ENCODE results near the gene SLC25A21.

Gene SLC25A21

DNA sequence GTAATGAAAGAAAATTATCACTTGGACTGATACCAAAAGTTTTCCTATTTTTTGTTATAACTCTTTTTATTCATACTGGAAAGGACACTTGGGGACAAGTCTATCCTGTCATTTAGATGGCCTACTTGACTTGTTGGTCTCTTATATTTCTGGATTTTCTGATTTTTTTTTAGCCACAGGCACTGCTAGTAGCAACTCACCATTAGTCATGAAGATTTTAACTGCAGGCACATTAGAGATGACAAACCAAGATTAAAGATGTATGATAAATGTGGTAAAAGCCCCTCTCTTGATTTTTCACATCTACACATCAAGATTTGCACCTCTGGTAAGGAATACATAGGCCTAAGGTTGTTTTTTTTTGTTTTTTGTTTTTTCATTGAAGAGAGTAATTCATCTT, 217.0 kb downstream of the SLC25A21 start:
- TF ChIP-seq, protein P1, sequence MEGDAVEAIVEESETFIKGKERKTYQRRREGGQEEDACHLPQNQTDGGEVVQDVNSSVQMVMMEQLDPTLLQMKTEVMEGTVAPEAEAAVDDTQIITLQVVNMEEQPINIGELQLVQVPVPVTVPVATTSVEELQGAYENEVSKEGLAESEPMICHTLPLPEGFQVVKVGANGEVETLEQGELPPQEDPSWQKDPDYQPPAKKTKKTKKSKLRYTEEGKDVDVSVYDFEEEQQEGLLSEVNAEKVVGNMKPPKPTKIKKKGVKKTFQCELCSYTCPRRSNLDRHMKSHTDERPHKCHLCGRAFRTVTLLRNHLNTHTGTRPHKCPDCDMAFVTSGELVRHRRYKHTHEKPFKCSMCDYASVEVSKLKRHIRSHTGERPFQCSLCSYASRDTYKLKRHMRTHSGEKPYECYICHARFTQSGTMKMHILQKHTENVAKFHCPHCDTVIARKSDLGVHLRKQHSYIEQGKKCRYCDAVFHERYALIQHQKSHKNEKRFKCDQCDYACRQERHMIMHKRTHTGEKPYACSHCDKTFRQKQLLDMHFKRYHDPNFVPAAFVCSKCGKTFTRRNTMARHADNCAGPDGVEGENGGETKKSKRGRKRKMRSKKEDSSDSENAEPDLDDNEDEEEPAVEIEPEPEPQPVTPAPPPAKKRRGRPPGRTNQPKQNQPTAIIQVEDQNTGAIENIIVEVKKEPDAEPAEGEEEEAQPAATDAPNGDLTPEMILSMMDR (IDR thresholded peaks at IDR 0.05; ENCODE audit: low read depth, low read length, missing control alignments): no peak
- no peak for DNase-seq (ENCODE audit: low read depth)
- no peak overlapping the region for H3K4me3 ChIP-seq (ENCODE audit: low read depth, low read length)

DNA sequence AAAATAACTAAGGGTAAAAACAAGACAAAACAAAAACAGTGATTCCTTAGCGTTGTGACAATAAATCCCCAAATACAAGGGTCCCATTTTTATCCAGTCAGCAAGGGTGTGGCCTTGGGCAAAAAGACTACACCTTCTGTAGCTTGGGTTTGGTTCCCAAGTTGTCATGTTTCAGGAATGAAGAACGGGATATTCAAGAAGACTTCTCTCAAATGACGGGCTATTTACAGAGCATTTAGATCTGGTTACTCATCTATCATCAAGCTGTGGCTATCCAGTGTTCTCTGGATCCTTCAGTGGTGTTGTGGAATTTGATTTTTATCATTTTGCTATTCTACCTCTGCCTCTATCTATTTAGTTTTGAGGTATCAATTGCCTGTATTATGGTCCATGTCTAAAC, 219.7 kb downstream of the SLC25A21 start:
- no peak overlapping the region for H3K4me3 ChIP-seq (ENCODE audit: low read depth, low read length)
- DNase-seq (ENCODE audit: low read depth): no peak
- TF ChIP-seq, protein P1 (IDR thresholded peaks at IDR 0.05; ENCODE audit: low read depth, low read length, missing control alignments): no peak

DNA sequence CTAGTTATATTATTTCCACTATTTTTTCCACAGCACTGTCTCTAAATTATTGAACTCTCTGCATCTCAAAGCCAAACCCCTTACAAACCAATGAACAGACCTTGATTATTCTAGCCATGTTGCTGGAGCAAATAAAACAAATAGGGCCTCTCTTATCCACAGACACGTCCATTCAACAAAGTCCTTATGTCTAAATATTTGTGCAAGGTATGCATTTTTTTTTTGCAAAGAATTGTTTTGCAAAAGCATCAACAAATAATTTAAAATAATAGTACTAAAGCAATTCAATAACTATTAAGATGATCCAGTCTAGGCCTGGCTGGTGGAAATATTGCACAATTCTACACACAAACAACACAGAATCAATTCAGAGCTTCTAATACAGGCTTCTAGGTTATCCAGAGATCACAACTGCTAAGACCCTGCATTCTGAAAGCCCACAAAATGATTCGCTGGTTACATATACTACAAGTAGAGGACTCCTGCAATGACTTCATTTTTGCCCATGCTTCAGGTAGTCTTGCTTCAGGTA, 221.0 kb downstream of the SLC25A21 start:
- no peak overlapping the region for H3K4me3 ChIP-seq (ENCODE audit: low read depth, low read length)
- DNase-seq (ENCODE audit: low read depth): no peak
- TF ChIP-seq, protein P1 (IDR thresholded peaks at IDR 0.05; ENCODE audit: low read depth, low read length, missing control alignments): no peak

DNA sequence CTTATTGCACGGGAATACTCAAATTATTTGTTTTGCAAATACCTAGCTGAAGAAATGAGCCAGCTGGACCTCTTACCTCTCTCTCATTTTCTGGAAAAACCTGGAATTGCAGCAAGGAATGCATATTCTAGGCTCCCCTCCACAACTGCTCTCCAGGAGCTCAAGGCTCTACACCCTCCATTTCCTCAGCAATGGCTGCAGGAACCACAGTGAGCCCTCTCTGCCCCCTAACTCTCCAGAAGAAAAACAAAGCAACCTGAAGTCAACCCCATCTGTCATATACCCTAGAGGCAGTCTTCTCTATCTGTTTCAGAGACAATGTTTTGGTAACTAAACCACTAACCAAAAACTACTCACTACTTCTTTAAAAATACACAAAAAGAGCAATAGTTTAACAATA, 221.6 kb downstream of the SLC25A21 start:
- TF ChIP-seq, protein P1 (IDR thresholded peaks at IDR 0.05; ENCODE audit: low read depth, low read length, missing control alignments): no peak

DNA sequence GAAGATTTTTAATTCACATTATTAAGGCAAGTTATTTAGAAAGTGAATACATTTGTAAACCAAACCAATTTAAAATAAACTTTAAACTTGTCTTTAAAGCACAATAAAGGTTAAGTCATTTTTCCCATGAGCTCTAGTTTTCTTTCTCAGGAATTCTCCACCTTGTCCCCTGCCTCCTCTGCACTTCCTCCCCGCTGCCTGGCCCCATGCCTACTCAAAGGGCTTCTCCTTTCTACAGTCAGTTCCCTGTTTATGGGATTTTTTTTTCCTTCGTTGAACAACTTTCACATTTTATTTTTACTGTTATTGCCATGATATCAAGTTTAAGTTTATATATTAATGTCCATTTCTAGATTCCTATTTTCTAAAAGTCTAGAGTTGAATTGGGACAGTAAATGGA, 223.0 kb downstream of the SLC25A21 start:
- DNase-seq (ENCODE audit: low read depth): no peak
- H3K4me3 ChIP-seq (ENCODE audit: low read depth, low read length): no peak overlapping the region
- TF ChIP-seq, protein P1 (IDR thresholded peaks at IDR 0.05; ENCODE audit: low read depth, low read length, missing control alignments): no peak

More for the DNA sequence above, 221.6 kb downstream of the SLC25A21 start:
- no peak overlapping the region for H3K4me3 ChIP-seq (ENCODE audit: low read depth, low read length)
- no peak for DNase-seq (ENCODE audit: low read depth)

DNA sequence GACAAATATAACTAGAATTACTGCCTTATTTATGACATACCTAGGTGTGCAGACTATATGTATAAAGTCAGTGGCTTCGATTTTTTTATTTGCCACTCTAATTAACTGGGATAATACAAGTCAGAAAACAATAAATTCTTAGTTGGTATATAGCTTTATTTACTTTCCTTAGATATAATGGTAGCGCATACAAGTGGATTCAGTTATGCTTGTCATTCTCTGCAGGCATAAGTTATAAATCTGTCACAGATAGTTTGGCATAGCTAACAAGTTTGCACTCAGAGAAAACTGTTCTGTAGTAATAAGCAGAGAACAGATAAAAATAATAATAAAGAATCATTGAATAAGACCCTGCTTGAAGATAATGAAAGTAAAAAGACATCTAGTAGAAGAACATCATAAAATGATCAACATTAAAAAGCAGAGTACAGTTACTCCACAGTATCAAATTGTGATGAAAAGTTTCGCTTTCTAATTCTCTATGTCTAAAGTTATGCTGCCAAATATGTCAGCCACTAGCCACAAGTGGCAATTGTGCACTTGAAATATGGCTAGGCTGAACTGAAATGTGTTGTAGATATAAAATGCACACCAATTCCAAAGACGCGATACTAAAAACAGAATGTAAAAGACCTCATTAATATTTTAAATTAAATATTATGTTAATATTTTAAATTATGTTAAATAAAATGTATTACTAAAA, 224.1 kb downstream of the SLC25A21 start:
- no peak overlapping the region for H3K4me3 ChIP-seq (ENCODE audit: low read depth, low read length)
- TF ChIP-seq, protein P1 (IDR thresholded peaks at IDR 0.05; ENCODE audit: low read depth, low read length, missing control alignments): no peak
- no peak for DNase-seq (ENCODE audit: low read depth)

DNA sequence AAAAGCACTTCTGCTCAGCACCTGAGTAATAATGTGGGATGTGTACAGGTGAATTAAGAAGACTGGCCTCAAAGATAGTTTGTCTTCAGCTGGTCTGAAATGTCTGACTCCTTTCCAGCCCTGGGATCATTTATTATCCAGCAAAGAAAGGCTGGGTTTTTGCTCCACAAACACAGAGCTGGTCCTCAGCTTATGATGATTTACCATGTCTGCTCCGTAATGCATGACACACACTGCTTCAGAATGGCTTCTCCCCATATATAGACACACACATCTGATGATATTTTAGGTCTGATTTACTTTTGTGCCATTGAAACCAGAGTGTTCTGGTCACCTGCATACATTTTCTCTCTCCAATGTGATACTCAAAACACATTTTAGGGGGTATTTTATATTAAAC, 225.0 kb downstream of the SLC25A21 start:
- no peak overlapping the region for H3K4me3 ChIP-seq (ENCODE audit: low read depth, low read length)
- TF ChIP-seq, protein P1 (IDR thresholded peaks at IDR 0.05; ENCODE audit: low read depth, low read length, missing control alignments): no peak
- DNase-seq (ENCODE audit: low read depth): no peak

Measured in GM12864 (cell line).